Endothelial cell of umbilical vein (primary cell): ENCODE data around the gene KIF26B. TPM values are rescaled to one million over a fixed set of nuclear protein-coding genes. Genes with fewer than 3 reads are reported as not detected.

Experiments used
- BruUV-seq: library from RNA; stranded (reverse); fragments of 400-500 nt; replicated peaks from 2 replicates; lab custom pipeline; 2021; lab: Mats Ljungman, UMichigan
- CTCF ChIA-PET: fragments of 300-600, 350-600 bp; sonication (Branson Sonifier 250); formaldehyde crosslinking; loops from one replicate; lab custom pipeline; 2021; ENCODE audit warnings: antibody characterized with exemption, inconsistent platforms; lab: Charles Lee
- POLR2A ChIA-PET: fragments of 300-600, 350-600 bp; sonication (Branson Sonifier 250); formaldehyde crosslinking; loops from one replicate; lab custom pipeline; 2021; ENCODE audit warnings: antibody characterized with exemption, inconsistent platforms; lab: Charles Lee
- DNase-seq: peaks from one replicate; pipeline ENCODE4 v3.0.0-alpha.2; 2011; ENCODE audit warnings: low read depth, low spot score
- FAIRE-seq: peaks from 2 replicates; lab custom pipeline; 2011; peaks lifted over from hg19 to GRCh38; lab: Jason Lieb, UNC
- H2AFZ ChIP-seq: 2 replicates; pipeline ENCODE4 v1.6.0; 2012; ENCODE audit warnings: low read depth, low read length, control low read depth, inconsistent platforms
- H3K27ac ChIP-seq: 2 replicates; pipeline ENCODE4 v1.5.1; 2011; ENCODE audit warnings: low read depth, mild to moderate bottlenecking, control low read depth, low read length, moderate library complexity; ENCODE audit not compliant: insufficient read depth
- H3K27me3 ChIP-seq, 2 experiments: 2 replicates each; pipeline versions ENCODE4 v1.6.0 to v1.6.1; 2011; ENCODE audit warnings: low read length in 2 of 2, mixed read lengths in 1 of 2; ENCODE audit not compliant: control insufficient read depth in 2 of 2, insufficient read depth in 2 of 2
- H3K36me3 ChIP-seq, 2 experiments: 2 replicates in 1 of 2; 3 replicates in 1 of 2; pipeline ENCODE4 v1.5.1; 2011; ENCODE audit warnings: low read length in 2 of 2, mild to moderate bottlenecking in 1 of 2, moderate library complexity in 1 of 2; ENCODE audit not compliant: control insufficient read depth in 2 of 2, insufficient read depth in 2 of 2; ENCODE audit errors: extremely low read depth in 1 of 2
- H3K4me1 ChIP-seq: 3 replicates; pipeline ENCODE4 v1.5.1; 2011; ENCODE audit warnings: mild to moderate bottlenecking, low read length; ENCODE audit not compliant: control insufficient read depth, insufficient read depth; ENCODE audit errors: extremely low read depth
- H3K4me2 ChIP-seq: 2 replicates; pipeline ENCODE4 v1.6.1; 2011; ENCODE audit warnings: low read length, control low read depth, mixed read lengths; ENCODE audit not compliant: insufficient read depth
- H3K4me3 ChIP-seq, 3 experiments: fragments of 200-600 bp in 1 of 3; sonication (generic), shearing (Covaris generic) in 1 of 3; replicated peaks in 1 of 3; 2 replicates each; pipeline ENCODE4 v1.5.1; 2011 to 2016; ENCODE audit warnings: control low read depth in 3 of 3, low read length in 3 of 3, mild to moderate bottlenecking in 2 of 3, inconsistent platforms in 1 of 3, low read depth in 1 of 3, moderate library complexity in 1 of 3; ENCODE audit not compliant: insufficient read depth in 1 of 3
- H3K79me2 ChIP-seq: 2 replicates; pipeline ENCODE4 v1.6.0; 2012; ENCODE audit warnings: low read length, inconsistent platforms; ENCODE audit not compliant: control insufficient read depth, insufficient read depth
- H3K9ac ChIP-seq: replicated peaks from 2 replicates; pipeline ENCODE3; 2011; ENCODE audit warnings: low read length, control low read depth; ENCODE audit not compliant: insufficient read depth; ENCODE audit errors: extremely low read depth
- H3K9me1 ChIP-seq: replicated peaks from 3 replicates; pipeline ENCODE4 v1.6.0; 2011; ENCODE audit warnings: mild to moderate bottlenecking, low read length; ENCODE audit not compliant: control insufficient read depth, insufficient read depth; ENCODE audit errors: extremely low read depth
- H3K9me3 ChIP-seq: replicated peaks from 2 replicates; pipeline ENCODE4 v1.5.1; 2012; ENCODE audit warnings: low read length, inconsistent platforms; ENCODE audit not compliant: control insufficient read depth, insufficient read depth
- H4K20me1 ChIP-seq: replicated peaks from 2 replicates; pipeline ENCODE3; 2011; ENCODE audit warnings: mild to moderate bottlenecking, low read length; ENCODE audit not compliant: control insufficient read depth, insufficient read depth; ENCODE audit errors: extremely low read depth
- CTCF ChIP-seq, 2 donors: IDR thresholded peaks; 1 replicate in 1 of 2; 2 replicates in 1 of 2; pipeline ENCODE4 v1.5.1; 2011; ENCODE audit warnings: low read length in 2 of 2, mild to moderate bottlenecking in 2 of 2, moderate library complexity in 2 of 2, control low read depth in 1 of 2, inconsistent platforms in 1 of 2, low read depth in 1 of 2; ENCODE audit not compliant: insufficient read depth in 1 of 2; ENCODE audit errors: extremely low read depth in 1 of 2
- EZH2 ChIP-seq: IDR thresholded peaks from 2 replicates; pipeline ENCODE4 v1.6.1; 2012; ENCODE audit warnings: borderline replicate concordance, low read depth, mild to moderate bottlenecking, moderate library complexity, low read length, inconsistent platforms; ENCODE audit not compliant: severe bottlenecking
- FOS ChIP-seq: IDR thresholded peaks from 2 replicates; pipeline ENCODE4 v1.6.1; 2011; ENCODE audit warnings: mild to moderate bottlenecking, low read length, moderate library complexity, borderline replicate concordance; ENCODE audit not compliant: insufficient read depth
- GATA2 ChIP-seq: IDR thresholded peaks from 2 replicates; pipeline ENCODE4 v1.7.0; 2011; ENCODE audit warnings: low read depth, mild to moderate bottlenecking, moderate library complexity, mixed read lengths, low read length; ENCODE audit not compliant: insufficient read length, insufficient read depth
- JUN ChIP-seq: IDR thresholded peaks from 2 replicates; pipeline ENCODE4 v1.6.1; 2011; ENCODE audit warnings: borderline replicate concordance, low read depth; ENCODE audit not compliant: insufficient read length, insufficient read depth
- MAX ChIP-seq: IDR thresholded peaks from 2 replicates; pipeline ENCODE4 v1.6.1; 2011; ENCODE audit not compliant: insufficient read depth, insufficient read length
- MYC ChIP-seq: IDR thresholded peaks from one replicate; pipeline ENCODE4 v1.6.1; 2011; ENCODE audit warnings: mild to moderate bottlenecking, low read depth, low read length
- POLR2A ChIP-seq: IDR thresholded peaks from 2 replicates; pipeline ENCODE4 v1.6.1; 2012; ENCODE audit warnings: low read depth, mild to moderate bottlenecking, control low read depth, low read length
- POLR2AphosphoS5 ChIP-seq: IDR thresholded peaks from 2 replicates; pipeline ENCODE4 v1.6.1; 2012; ENCODE audit warnings: low read depth, mild to moderate bottlenecking, control low read depth, low read length, moderate library complexity; ENCODE audit not compliant: insufficient read depth
- dilution Hi-C: fragments of 300-500 bp; cut with MboI; formaldehyde crosslinking; loops from one replicate; pipeline ENCODE4 v1.15.0; 2019; ENCODE audit warnings: low sequenced_read_pairs; ENCODE audit not compliant: extremely low pct_ligation_motif_present
- intact Hi-C: fragments of 100-400 bp; cut with micrococcal nuclease; formaldehyde crosslinking; loops from one replicate; pipeline ENCODE4 v1.10.0; 2022
- polyA plus RNA-seq, 4 experiments: library from polyadenylated mRNA; depleted of rRNA in 3 of 4; stranded (reverse) in 3 of 4; unstranded in 1 of 4; fragments of >200 nt; gene quantifications; 2 replicates each; pipeline versions ENCODE4 v1.2.1 to v1.2.3, GENCODE V29; 2011 to 2012; ENCODE audit warnings: missing spikeins in 1 of 4
- total RNA-seq: library from RNA; stranded (reverse); gene quantifications from 2 replicates; pipeline ENCODE4 v1.2.3, GENCODE V29; 2021

The KIF26B gene
- total and polyA plus RNA-seq, 2 donors (not counting 3 experiments of a cell fraction or from before 2014, with no cell fraction given), result 0.04 to 0.49 TPM

- CTCF ChIA-PET, result no interaction called here
These were observed 17.2 kb downstream of the KIF26B start for GRCh38 chr1:245172026-245172425.

More at GRCh38 chr1:245172026-245172425, 17.2 kb downstream of the KIF26B start:
- dilution Hi-C loops (no loop called here), intact Hi-C loops (no loop called here)
- H3K36me3 ChIP-seq, result no peaks in the 10 kb centered on the region
- H3K27ac ChIP-seq, result no peak overlapping the region
- POLR2A ChIA-PET, result no interaction called here
- H3K79me2 ChIP-seq, result no peaks in the 10 kb centered on the region
- no peak overlapping the region for H3K4me2 ChIP-seq
- no peaks in the 10 kb centered on the region for H4K20me1 ChIP-seq
- DNase-seq (no peak), FAIRE-seq (no peak)
- H3K9me3 ChIP-seq, result no peaks in the 10 kb centered on the region
- BruUV-seq, result no TSS peak
- H2AFZ ChIP-seq, result no peak overlapping the region
- H3K4me3 ChIP-seq, result no peak overlapping the region
- H3K27me3 ChIP-seq, result peaks cover 4 to 5% of the 10 kb centered on the region in 2 experiments
- no peaks in the 10 kb centered on the region for H3K9me1 ChIP-seq
- no peak for TF ChIP-seq GATA2
- TF ChIP-seq POLR2A, result no peak
- no peak for TF ChIP-seq JUN
- no peak for TF ChIP-seq MAX
- no peak for TF ChIP-seq POLR2AphosphoS5
- TF ChIP-seq CTCF (IDR thresholded peaks at IDR 0.05; ENCODE audit: extremely low read depth in 1 of 2, insufficient read depth in 1 of 2, low read depth in 1 of 2, low read length in 2 of 2), result no peak
- no peak for TF ChIP-seq FOS
- TF ChIP-seq MYC, result no peak
- no peak for TF ChIP-seq EZH2
- H3K4me1 ChIP-seq, result no peaks in the 10 kb centered on the region
- H3K9ac ChIP-seq, result no peak overlapping the region
